H1 (cell line): ENCODE data around the gene CTXN3. TPM values are rescaled to one million over a fixed set of nuclear protein-coding genes. Genes with fewer than 3 reads are reported as not detected.

Experiments
- CTCF ChIA-PET: fragments of 300-600 bp; sonication (Branson Sonifier 250); formaldehyde crosslinking; loops from one replicate; lab custom pipeline; 2021; ENCODE audit not compliant: partially characterized antibody; lab: Charles Lee
- POLR2A ChIA-PET: fragments of 300-600 bp; sonication (Branson Sonifier 250); formaldehyde crosslinking; loops from one replicate; lab custom pipeline; 2021; ENCODE audit warnings: inconsistent platforms; ENCODE audit not compliant: partially characterized antibody; lab: Charles Lee
- DNase-seq, 2 experiments: peaks; one replicate each; pipeline versions ENCODE4 v3.0.0 to v3.0.0-alpha.2; 2010 to 2022; ENCODE audit warnings: low spot score in 2 of 2, low read depth in 1 of 2, mixed read lengths in 1 of 2
- FAIRE-seq: peaks from 2 replicates; lab custom pipeline; 2011; peaks lifted over from hg19 to GRCh38; lab: Jason Lieb, UNC
- H2AFZ ChIP-seq: 2 replicates; pipeline ENCODE4 v1.8.1; 2012; ENCODE audit warnings: low read length, inconsistent platforms
- H2AK5ac ChIP-seq: 2 replicates; pipeline ENCODE4 v1.6.1; 2013; ENCODE audit warnings: low read depth, low read length
- H2BK120ac ChIP-seq: replicated peaks from 2 replicates; pipeline ENCODE3; 2013; ENCODE audit warnings: low read depth, low read length, inconsistent platforms
- H2BK12ac ChIP-seq: 2 replicates; pipeline ENCODE4 v1.6.1; 2013; ENCODE audit warnings: low read depth, low read length
- H2BK15ac ChIP-seq: 2 replicates; pipeline ENCODE4 v1.6.1; 2013; ENCODE audit warnings: low read length
- H2BK20ac ChIP-seq: 2 replicates; pipeline ENCODE4 v1.6.1; 2013; ENCODE audit warnings: low read length
- H2BK5ac ChIP-seq: 2 replicates; pipeline ENCODE4 v1.6.1; 2013; ENCODE audit warnings: low read depth, low read length
- H3K14ac ChIP-seq: 2 replicates; pipeline ENCODE4 v1.6.1; 2013; ENCODE audit warnings: inconsistent platforms; ENCODE audit not compliant: insufficient read length
- H3K18ac ChIP-seq: 2 replicates; pipeline ENCODE4 v1.6.1; 2013; ENCODE audit warnings: low read length; ENCODE audit errors: extremely low read depth
- H3K23ac ChIP-seq: 2 replicates; pipeline ENCODE4 v1.6.1; 2013; ENCODE audit warnings: inconsistent platforms; ENCODE audit not compliant: insufficient read length
- H3K23me2 ChIP-seq: 2 replicates; pipeline ENCODE4 v1.6.1; 2013; ENCODE audit warnings: low read depth, low read length
- H3K27ac ChIP-seq: 2 replicates; pipeline ENCODE4 v1.6.1; 2011; ENCODE audit warnings: low read depth, low read length, inconsistent platforms
- H3K27me3 ChIP-seq, 4 experiments: replicated peaks in 1 of 4; 1 replicate in 1 of 4; 2 replicates in 3 of 4; pipeline versions ENCODE4 v1.6.1 to v1.8.1; 2011 to 2013; ENCODE audit warnings: low read length in 3 of 4, mild to moderate bottlenecking in 3 of 4, inconsistent platforms in 2 of 4, mixed read lengths in 2 of 4, moderate library complexity in 1 of 4; ENCODE audit not compliant: control insufficient read depth in 3 of 4, insufficient read depth in 3 of 4; ENCODE audit errors: extremely low read depth in 1 of 4
- H3K36me3 ChIP-seq, 4 experiments: 2 replicates each; pipeline versions ENCODE4 v1.6.1 to v1.8.1; 2011 to 2013; ENCODE audit warnings: mild to moderate bottlenecking in 4 of 4, low read length in 3 of 4, moderate library complexity in 2 of 4, control low read depth in 1 of 4, inconsistent platforms in 1 of 4; ENCODE audit not compliant: insufficient read depth in 4 of 4, control insufficient read depth in 2 of 4
- H3K4ac ChIP-seq: replicated peaks from 2 replicates; pipeline ENCODE3; 2013; ENCODE audit warnings: low read length, low read depth, mixed read lengths, inconsistent platforms; ENCODE audit not compliant: insufficient read length
- H3K4me1 ChIP-seq, 4 experiments: replicated peaks in 1 of 4; 1 replicate in 1 of 4; 2 replicates in 3 of 4; pipeline versions ENCODE4 v1.6.1 to v1.8.1; 2011 to 2013; ENCODE audit warnings: low read length in 3 of 4, inconsistent platforms in 2 of 4, mixed read lengths in 1 of 4; ENCODE audit not compliant: insufficient read depth in 4 of 4, control insufficient read depth in 3 of 4
- H3K4me2 ChIP-seq, 2 experiments: 2 replicates each; pipeline versions ENCODE4 v1.6.1 to v1.8.1; 2011 to 2013; ENCODE audit warnings: low read depth in 2 of 2, low read length in 2 of 2, control low read depth in 1 of 2, inconsistent platforms in 1 of 2, mild to moderate bottlenecking in 1 of 2; ENCODE audit not compliant: insufficient read depth in 1 of 2
- H3K4me3 ChIP-seq, 4 experiments: fragments of 200-600, 300-600 bp in 1 of 4; sonication (generic), shearing (Covaris generic), sonication (Bioruptor Twin) in 1 of 4; 2 replicates each; pipeline versions ENCODE4 v1.5.1 to v1.8.1; 2011 to 2016; ENCODE audit warnings: low read length in 4 of 4, low read depth in 3 of 4, control low read depth in 2 of 4, inconsistent platforms in 2 of 4, mild to moderate bottlenecking in 2 of 4, mixed read lengths in 1 of 4, moderate library complexity in 1 of 4; ENCODE audit not compliant: insufficient read depth in 2 of 4; ENCODE audit errors: extremely low read depth in 1 of 4
- H3K56ac ChIP-seq: replicated peaks from 2 replicates; pipeline ENCODE3; 2013; ENCODE audit warnings: low read depth, mild to moderate bottlenecking, mixed read lengths, low read length, inconsistent platforms; ENCODE audit not compliant: insufficient read length
- H3K79me1 ChIP-seq: 2 replicates; pipeline ENCODE4 v1.6.1; 2013; ENCODE audit warnings: low read depth, low read length, control low read depth
- H3K79me2 ChIP-seq, 2 experiments: 2 replicates each; pipeline versions ENCODE4 v1.6.1 to v1.8.1; 2012 to 2013; ENCODE audit warnings: low read length in 2 of 2, mild to moderate bottlenecking in 2 of 2, inconsistent platforms in 1 of 2; ENCODE audit not compliant: insufficient read depth in 2 of 2, control insufficient read depth in 1 of 2
- H3K9ac ChIP-seq, 4 experiments: replicated peaks in 1 of 4; 1 replicate in 1 of 4; 2 replicates in 3 of 4; pipeline versions ENCODE4 v1.6.1 to v1.8.1; 2011 to 2013; ENCODE audit warnings: low read depth in 3 of 4, low read length in 3 of 4, control low read depth in 2 of 4, mild to moderate bottlenecking in 2 of 4, moderate library complexity in 2 of 4, inconsistent platforms in 1 of 4; ENCODE audit errors: extremely low read depth in 1 of 4
- H3K9me3 ChIP-seq, 2 experiments: 2 replicates each; pipeline versions ENCODE4 v1.6.1 to v1.8.1; 2012 to 2013; ENCODE audit warnings: mild to moderate bottlenecking in 2 of 2, moderate library complexity in 2 of 2, control low read depth in 1 of 2, inconsistent platforms in 1 of 2, low read depth in 1 of 2, low read length in 1 of 2, mixed read lengths in 1 of 2; ENCODE audit not compliant: insufficient read depth in 2 of 2
- H4K20me1 ChIP-seq, 2 experiments: replicated peaks in 1 of 2; 2 replicates each; pipeline versions ENCODE3 to v1.8.1; 2011 to 2013; ENCODE audit warnings: inconsistent platforms in 2 of 2, low read length in 2 of 2, mild to moderate bottlenecking in 1 of 2; ENCODE audit not compliant: insufficient read depth in 2 of 2, control insufficient read depth in 1 of 2
- H4K5ac ChIP-seq: 2 replicates; pipeline ENCODE4 v1.6.1; 2013; ENCODE audit warnings: low read length, low read depth, mixed read lengths, inconsistent platforms; ENCODE audit not compliant: insufficient read length
- H4K8ac ChIP-seq: 2 replicates; pipeline ENCODE4 v1.8.0; 2013; ENCODE audit warnings: mild to moderate bottlenecking, moderate library complexity, low read length, inconsistent platforms; ENCODE audit not compliant: insufficient read depth; ENCODE audit errors: extremely low read depth
- H4K91ac ChIP-seq: replicated peaks from 2 replicates; pipeline ENCODE3; 2013; ENCODE audit warnings: low read length, mixed read lengths, inconsistent platforms; ENCODE audit not compliant: insufficient read length
- CBX5 ChIP-seq: fragments of 300-800, 300-1000 bp; sonication (generic); IDR thresholded peaks from 2 replicates; pipeline ENCODE4 v1.7.1; 2016; ENCODE audit warnings: antibody characterized with exemption, low read length, low read depth
- CBX8 ChIP-seq: fragments of 300-800, 300-1000 bp; sonication (generic); IDR thresholded peaks from 2 replicates; pipeline ENCODE4 v1.7.1; 2016; ENCODE audit warnings: low read depth, low read length, borderline replicate concordance
- CHD2 ChIP-seq: IDR thresholded peaks from 2 replicates; pipeline ENCODE4 v1.6.1; 2012; ENCODE audit warnings: low read length, improper control_type of control experiment
- JUN ChIP-seq: IDR thresholded peaks from 2 replicates; pipeline ENCODE4 v1.6.1; 2011; ENCODE audit warnings: low read depth, mild to moderate bottlenecking, improper control_type of control experiment, low read length
- JUND ChIP-seq: IDR thresholded peaks from 2 replicates; pipeline ENCODE4 v1.6.1; 2011; ENCODE audit warnings: mild to moderate bottlenecking, improper control_type of control experiment, low read length
- POLR2AphosphoS5 ChIP-seq: IDR thresholded peaks from 2 replicates; pipeline ENCODE4 v1.6.1; 2011; ENCODE audit warnings: low read depth, low read length
- RBBP5 ChIP-seq: IDR thresholded peaks from 2 replicates; pipeline ENCODE4 v1.7.1; 2012; ENCODE audit warnings: low read depth, mild to moderate bottlenecking, inconsistent platforms, low read length, moderate library complexity, borderline replicate concordance
- TEAD4 ChIP-seq: IDR thresholded peaks from 2 replicates; pipeline ENCODE4 v1.6.1; 2012; ENCODE audit warnings: low read depth, low read length, inconsistent platforms, mixed read lengths
- ZNF274 ChIP-seq: IDR thresholded peaks from 2 replicates; pipeline ENCODE4 v1.7.0; 2012; ENCODE audit warnings: low read length, borderline replicate concordance; ENCODE audit errors: extremely low read depth
- WGBS, 2 experiments: shearing (Covaris generic) in 1 of 2; methylation state at CpG; one replicate each; pipeline versions ENCODE4 v1.1.6 to v1.1.7; 2013 to 2015; ENCODE audit warnings: low lambda C conversion rate in 2 of 2, mixed read lengths in 2 of 2, inconsistent platforms in 1 of 2, low coverage in 1 of 2, missing lambda C conversion rate in 1 of 2; ENCODE audit not compliant: insufficient replicate concordance in 2 of 2, insufficient coverage in 1 of 2, insufficient read length in 1 of 2; ENCODE audit errors: extremely low coverage in 1 of 2, missing lambda C conversion rate in 1 of 2; 5-methylcytosine and 5-hydroxymethylcytosine counted together
- polyA plus RNA-seq, 7 experiments: library from polyadenylated mRNA; depleted of rRNA in 3 of 7; stranded (reverse) in 5 of 7; unstranded in 2 of 7; fragments of >200 nt in 5 of 7; fragments of 200-250 nt in 2 of 7; gene quantifications; 1 replicate in 5 of 7; 2 replicates in 1 of 7; 4 replicates in 1 of 7; pipeline versions ENCODE4 v1.2.1 to v1.2.3, GENCODE V29; 2011 to 2013; ENCODE audit warnings: missing spikeins in 2 of 7, mixed read lengths in 2 of 7
- total RNA-seq: library from RNA; stranded (reverse); fragmentation: NEBNext Ultra II Directional; extraction: Animal tissue kit (Norgen Biotek cat#: 25700); gene quantifications from 2 replicates; pipeline ENCODE4 v1.2.1, GENCODE V29; 2021
- TF ChIP-seq, protein P1 (sequence below): IDR thresholded peaks from 2 replicates; pipeline ENCODE4 v1.6.1; 2011; ENCODE audit warnings: low read depth, mild to moderate bottlenecking, low read length; ENCODE audit not compliant: insufficient read depth

CTXN3 gene
- total and polyA plus RNA-seq, 2 of the 8 experiments (the other 6 are each of a cell fraction or from before 2014, with no cell fraction given) = 0.05 TPM; not detected in 1

DNA sequence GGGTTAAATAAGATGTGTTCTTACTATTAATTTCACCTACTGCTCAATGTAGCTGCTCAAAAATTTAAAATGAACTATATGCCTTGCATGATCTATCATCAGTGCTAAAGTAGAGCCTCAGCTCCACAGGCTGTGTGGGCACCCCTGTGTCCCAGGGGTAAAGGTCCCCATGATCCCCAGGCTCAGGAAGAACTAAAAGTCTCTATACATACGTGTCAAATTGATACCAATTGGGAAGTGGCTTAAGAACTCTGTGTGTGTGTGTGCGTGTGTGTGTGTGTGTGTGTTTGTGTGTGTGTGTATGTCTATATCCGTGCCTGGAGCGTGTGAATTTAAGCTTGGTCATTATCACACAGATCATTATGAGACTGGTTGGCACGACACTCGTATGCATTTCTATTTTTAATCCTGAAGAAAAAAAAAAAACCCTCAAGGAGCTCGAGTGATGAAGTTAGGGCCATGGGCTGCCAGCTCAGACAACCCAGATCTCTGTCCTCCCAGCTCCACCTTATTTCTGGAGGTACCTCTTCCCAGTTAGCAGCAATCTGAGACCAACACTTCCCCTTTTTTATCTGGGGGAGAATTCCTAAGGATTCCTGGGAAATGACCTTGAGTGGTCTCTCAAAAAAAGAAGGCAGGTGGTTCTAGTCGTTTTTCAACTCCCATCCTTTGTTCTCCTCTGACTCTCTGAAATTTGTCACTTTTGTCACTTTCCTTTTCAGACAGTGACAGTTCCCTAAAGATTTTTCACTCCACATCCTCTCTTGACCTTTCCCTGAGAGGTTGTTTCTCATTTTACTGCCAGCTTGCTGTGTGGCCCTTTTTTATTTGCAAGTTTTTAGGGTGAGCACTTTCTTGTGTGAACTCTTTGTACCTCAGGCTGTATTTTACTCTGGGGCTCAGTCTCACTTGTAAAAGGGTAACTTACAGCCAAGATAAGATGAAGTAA, 45.7 kb upstream of the CTXN3 start:
- H4K91ac ChIP-seq = no peak overlapping the region
- FAIRE-seq = no peak
- H2BK12ac ChIP-seq = no peak overlapping the region
- H3K79me1 ChIP-seq = no peaks in the 10 kb centered on the region
- H3K9me3 ChIP-seq = no peaks in the 10 kb centered on the region
- H3K36me3 ChIP-seq = no peaks in the 10 kb centered on the region
- no peak for TF ChIP-seq CBX8
- no peak for TF ChIP-seq TEAD4
- TF ChIP-seq RBBP5 = no peak
- TF ChIP-seq ZNF274 = no peak
- TF ChIP-seq JUND = no peak
- TF ChIP-seq POLR2AphosphoS5 = no peak
- TF ChIP-seq JUN = no peak
- no peak for TF ChIP-seq CHD2
- TF ChIP-seq, protein P1, sequence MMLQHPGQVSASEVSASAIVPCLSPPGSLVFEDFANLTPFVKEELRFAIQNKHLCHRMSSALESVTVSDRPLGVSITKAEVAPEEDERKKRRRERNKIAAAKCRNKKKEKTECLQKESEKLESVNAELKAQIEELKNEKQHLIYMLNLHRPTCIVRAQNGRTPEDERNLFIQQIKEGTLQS = no peak
- no peak for TF ChIP-seq CBX5
- TF ChIP-seq, all 59 proteins: peak for 0
- no peak overlapping the region for H2BK5ac ChIP-seq
- ChIA-PET POLR2A (no interaction called here), CTCF (interaction anchor here (0.9 to 2.4 kb wide), 13 partner anchors 9 to 271 kb away, joined by 3 to 11 read pairs (median 4); no protein-coding TSS in a partner anchor)
- H3K27ac ChIP-seq = no peak overlapping the region
- no peak overlapping the region for H3K4me3 ChIP-seq
- 0 out of 2 replicates have a peak overlapping the region, but pooled peaks have one; percentile 28 for H2AFZ ChIP-seq
- H4K20me1 ChIP-seq = no peaks in the 10 kb centered on the region
- no peak overlapping the region for H2BK120ac ChIP-seq
- H3K18ac ChIP-seq = no peak overlapping the region
- no peaks in the 10 kb centered on the region for H3K23me2 ChIP-seq
- no peaks in the 10 kb centered on the region for H3K79me2 ChIP-seq
- 82% methylated on average over 8 of the region's 8 CpGs; no CpG with 5 or more reads in 1 of the 2 experiments for WGBS, 2 experiments
- no peak overlapping the region for H4K8ac ChIP-seq
- H3K4me2 ChIP-seq = no peak overlapping the region
- H3K14ac ChIP-seq = no peak overlapping the region
- DNase-seq = peak in 1 of 2 experiments; percentile 30
- H3K9ac ChIP-seq = no peak overlapping the region
- no peak overlapping the region for H2AK5ac ChIP-seq
- H2BK15ac ChIP-seq = no peak overlapping the region
- no peak overlapping the region for H3K23ac ChIP-seq
- H3K56ac ChIP-seq = no peak overlapping the region
- H3K4me1 ChIP-seq = peaks cover 0 to 8% (median 0%) of the 10 kb centered on the region in 4 experiments; a peak in 1 of 7 replicates
- H4K5ac ChIP-seq = no peak overlapping the region
- H2BK20ac ChIP-seq = no peak overlapping the region
- H3K4ac ChIP-seq = no peak overlapping the region
- H3K27me3 ChIP-seq = no peaks in the 10 kb centered on the region
